K562 (cell line): ENCODE data around the gene TMEM200B. TPM values are rescaled to one million over a fixed set of nuclear protein-coding genes. Genes with fewer than 3 reads are reported as not detected.
A peak's percentile ranks its signal among the peaks of the same experiment; 100 is the strongest.

Experiments used
- CTBP1 ChIP-seq: fragments of 450-650 bp; IDR thresholded peaks from 2 replicates; pipeline ENCODE4 v1.6.1; 2016; ENCODE audit warnings: borderline replicate concordance
- EP300 ChIP-seq: IDR thresholded peaks from 2 replicates; pipeline ENCODE4 v1.6.1; 2012; ENCODE audit warnings: low read length, improper control_type of control experiment
- EP400 ChIP-seq: fragments of 450-650 bp; IDR thresholded peaks from 2 replicates; pipeline ENCODE4 v1.6.1; 2017; ENCODE audit warnings: antibody characterized with exemption, mild to moderate bottlenecking, moderate library complexity
- ETV5 ChIP-seq: sonication (generic); formaldehyde crosslinking; IDR thresholded peaks from 2 replicates; pipeline ENCODE4 v1.4.0; 2020; ENCODE audit warnings: low read depth, mild to moderate bottlenecking, missing genetic modification reagents
- HEY1 ChIP-seq: fragments of 250-450 bp; sonication (Bioruptor Pico); IDR thresholded peaks from 2 replicates; pipeline ENCODE4 v1.5.0; 2020; ENCODE audit warnings: mild to moderate bottlenecking, moderate library complexity, borderline replicate concordance
- HNRNPH1 ChIP-seq: fragments of 200-400 bp; formaldehyde crosslinking; optimal IDR thresholded peaks from 2 replicates; pipeline ENCODE3; 2017; ENCODE audit warnings: low read depth, mild to moderate bottlenecking, low read length, moderate library complexity
- KLF13 ChIP-seq: fragments of 450-650 bp; IDR thresholded peaks from 2 replicates; pipeline ENCODE4 v1.6.1; 2016; ENCODE audit warnings: missing genetic modification characterization, low read depth, mild to moderate bottlenecking, missing compliant biosample characterization, moderate library complexity, borderline replicate concordance
- MTA1 ChIP-seq: fragments of 450-650 bp; IDR thresholded peaks from 2 replicates; pipeline ENCODE4 v1.6.1; 2017; ENCODE audit warnings: borderline replicate concordance
- MXI1 ChIP-seq: IDR thresholded peaks from 2 replicates; pipeline ENCODE4 v1.6.1; 2011; ENCODE audit warnings: low read depth, mild to moderate bottlenecking, improper control_type of control experiment, low read length
- NCOA2 ChIP-seq, 2 experiments: fragments of 450-650 bp; IDR thresholded peaks; 2 replicates each; pipeline ENCODE4 v1.6.1; 2018; ENCODE audit warnings: mild to moderate bottlenecking in 2 of 2, moderate library complexity in 1 of 2; ENCODE audit not compliant: partially characterized antibody in 2 of 2
- NFIX ChIP-seq: fragments of 250-450 bp; sonication (Bioruptor Pico); IDR thresholded peaks from 2 replicates; pipeline ENCODE4 v1.4.0; 2020; ENCODE audit warnings: low read depth, mild to moderate bottlenecking, moderate library complexity
- PTRF ChIP-seq: fragments of 450-650 bp; IDR thresholded peaks from 2 replicates; pipeline ENCODE4 v1.6.1; 2016; ENCODE audit warnings: mild to moderate bottlenecking, missing genetic modification characterization, missing compliant biosample characterization
- SIX5 ChIP-seq, 2 experiments: IDR thresholded peaks; 2 replicates each; pipeline ENCODE4 v1.6.1; 2011; ENCODE audit warnings: low read length in 2 of 2, borderline replicate concordance in 1 of 2, low read depth in 1 of 2, mild to moderate bottlenecking in 1 of 2, moderate library complexity in 1 of 2; ENCODE audit not compliant: insufficient read depth in 1 of 2
- SLC30A9 ChIP-seq: fragments of 250-450 bp; sonication (Bioruptor Pico); IDR thresholded peaks from 2 replicates; pipeline ENCODE4 v1.8.0; 2022; ENCODE audit warnings: mild to moderate bottlenecking, moderate library complexity
- SOX6 ChIP-seq: fragments of 450-650 bp; IDR thresholded peaks from 2 replicates; pipeline ENCODE4 v1.6.1; 2014; ENCODE audit warnings: mild to moderate bottlenecking
- TCF7 ChIP-seq: sonication (generic); IDR thresholded peaks from 2 replicates; pipeline ENCODE4 v1.6.1; 2016; ENCODE audit warnings: antibody characterized with exemption, borderline replicate concordance
- TEAD1 ChIP-seq, 2 experiments: fragments of 450-650 bp in 1 of 2; sonication (generic) in 1 of 2; formaldehyde crosslinking; IDR thresholded peaks; 2 replicates each; pipeline versions ENCODE4 v1.4.0 to v1.8.0; 2020 to 2022; ENCODE audit warnings: mild to moderate bottlenecking in 2 of 2, missing genetic modification reagents in 1 of 2
- XRCC5 ChIP-seq: fragments of 200-400 bp; formaldehyde crosslinking; IDR thresholded peaks from 2 replicates; pipeline ENCODE4 v1.6.1; 2017; ENCODE audit warnings: low read depth, mild to moderate bottlenecking, low read length
- ZBTB7A ChIP-seq: IDR thresholded peaks from 2 replicates; pipeline ENCODE4 v1.6.1; 2011; ENCODE audit warnings: low read depth, mild to moderate bottlenecking, low read length, moderate library complexity, borderline replicate concordance; ENCODE audit not compliant: control insufficient read depth
- ZBTB8A ChIP-seq: fragments of 450-650 bp; IDR thresholded peaks from 2 replicates; pipeline ENCODE4 v1.6.1; 2018; ENCODE audit warnings: mild to moderate bottlenecking, moderate library complexity; ENCODE audit not compliant: partially characterized antibody
- ZC3H4 ChIP-seq: sonication (generic); formaldehyde crosslinking; IDR thresholded peaks from 2 replicates; pipeline ENCODE4 v1.9.0; 2021; ENCODE audit warnings: missing genetic modification reagents, borderline replicate concordance
- ZFP1 ChIP-seq: fragments of 450-650 bp; formaldehyde crosslinking; IDR thresholded peaks from 2 replicates; pipeline ENCODE4 v1.4.0; 2020; ENCODE audit warnings: mild to moderate bottlenecking, mixed read lengths
- ZKSCAN3 ChIP-seq: fragments of 250-450 bp; sonication (Bioruptor Pico); IDR thresholded peaks from 2 replicates; pipeline ENCODE4 v1.4.0; 2020
- ZNF133 ChIP-seq: fragments of 250-450 bp; sonication (Bioruptor Pico); IDR thresholded peaks from 2 replicates; pipeline ENCODE4 v1.4.0; 2020; ENCODE audit warnings: mild to moderate bottlenecking
- ZNF384 ChIP-seq: IDR thresholded peaks from 2 replicates; pipeline ENCODE4 v1.6.1; 2012; ENCODE audit warnings: low read depth, low read length, improper control_type of control experiment
- ZNF75A ChIP-seq: fragments of 450-650 bp; formaldehyde crosslinking; IDR thresholded peaks from 2 replicates; pipeline ENCODE4 v1.4.0; 2020; ENCODE audit warnings: mild to moderate bottlenecking
- polyA plus RNA-seq, 8 experiments: library from polyadenylated mRNA; depleted of rRNA in 4 of 8; stranded (reverse) in 5 of 8; unstranded in 3 of 8; fragments of >200 nt; fragmentation: Nextera tagmentation in 2 of 8; fragmentation: Illumina TruSeq in 1 of 8; extraction: Ambion mirVana in 2 of 8; extraction: Trizol in 1 of 8; gene quantifications; 2 replicates each; pipeline versions ENCODE4 v1.2.1 to v1.2.3, GENCODE V29; 2011 to 2014; ENCODE audit warnings: inconsistent platforms in 1 of 8, missing spikeins in 1 of 8
- total RNA-seq, 7 experiments: library from RNA; depleted of rRNA in 6 of 7; stranded (reverse); fragments of >200 nt in 6 of 7; fragmentation: Illumina TruSeq in 2 of 7; extraction: Trizol in 2 of 7; gene quantifications; 2 replicates each; pipeline versions ENCODE4 v1.2.1 to v1.2.3, GENCODE V29; 2011 to 2021; ENCODE audit warnings: low replicate concordance in 1 of 7
- TF ChIP-seq, protein P1 (sequence below): sonication (generic); formaldehyde crosslinking; IDR thresholded peaks from 2 replicates; pipeline ENCODE4 v1.8.1; 2023; ENCODE audit warnings: mild to moderate bottlenecking, missing genetic modification reagents

TMEM200B gene
- total and polyA plus RNA-seq, 9 of the 15 experiments (the other 6 are each of a cell fraction or from before 2014, with no cell fraction given) = 0.04 to 0.35 (median 0.10) TPM; not detected in 1

DNA sequence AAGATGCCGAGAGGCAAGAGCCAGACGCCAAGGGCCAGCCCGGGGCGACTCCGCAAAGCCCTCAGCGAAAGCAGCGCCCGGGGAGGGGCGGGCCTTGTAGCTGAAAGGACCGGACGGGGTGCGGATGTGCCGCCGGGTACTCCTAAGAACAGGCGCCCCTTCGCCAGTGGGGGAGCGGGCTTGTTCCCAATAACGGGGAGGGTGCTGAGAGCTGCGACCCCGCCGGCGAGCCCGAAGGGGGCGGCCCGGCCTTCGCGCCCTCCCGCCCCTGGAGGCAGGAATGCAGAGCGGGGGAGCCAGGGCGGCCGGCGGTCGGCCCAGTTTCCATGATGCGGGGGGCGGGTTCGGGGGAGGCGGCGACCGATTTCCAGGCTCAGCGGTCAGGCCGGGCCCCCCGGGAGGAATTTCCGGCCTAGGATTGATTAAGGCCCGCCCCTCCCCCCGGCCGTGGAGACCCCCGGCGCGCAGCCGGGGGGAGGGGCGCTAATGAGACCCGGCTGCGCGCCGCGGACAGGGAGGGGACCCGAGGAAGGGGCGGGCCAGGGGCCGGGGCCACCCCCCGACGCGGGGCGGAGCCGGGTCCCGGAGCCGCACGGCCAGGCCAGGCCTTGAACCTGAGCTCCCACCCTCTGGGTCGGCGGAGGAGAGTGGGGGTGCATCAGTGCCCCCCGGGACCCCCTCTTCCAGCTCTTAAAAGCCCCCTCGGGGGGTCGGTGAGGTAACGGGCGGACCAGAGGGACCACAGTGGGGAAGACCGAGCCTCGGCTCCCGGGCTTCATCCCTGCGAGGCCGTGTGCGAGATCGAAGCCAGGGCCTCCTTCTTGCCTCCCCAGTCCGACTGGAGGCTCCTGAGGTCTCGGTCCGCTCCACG lies 898 bp upstream of the TMEM200B start (continued):
- TF ChIP-seq MXI1 (no peak), TCF7 (no peak), ZKSCAN3 (CRISPR knock-in tag) (no peak), PTRF (tag) (no peak), ZBTB8A (no peak), KLF13 (tag) (peak; percentile 60; the same call in 1 of the 2 replicates), NCOA2 (IDR thresholded peaks at IDR 0.05; ENCODE audit: partially characterized antibody in 2 of 2) (no peak), ZNF75A (CRISPR knock-in tag) (no peak), EP400 (no peak), ZFP1 (CRISPR knock-in tag) (no peak), ETV5 (no peak; the same call in 1 of the 2 replicates), HNRNPH1 (no peak), HEY1 (CRISPR knock-in tag) (no peak), TEAD1 (CRISPR knock-in tag; IDR thresholded peaks at IDR 0.05) (peak; percentile 100), SOX6 (no peak), NFIX (CRISPR knock-in tag) (no peak), SIX5 (IDR thresholded peaks at IDR 0.05; ENCODE audit: borderline replicate concordance in 1 of 2, insufficient read depth in 1 of 2, low read depth in 1 of 2, low read length in 2 of 2) (no peak), ZNF133 (CRISPR knock-in tag) (no peak), CTBP1 (peak; percentile 64; the same call in 1 of the 2 replicates), ZBTB7A (no peak; the same call in 1 of the 2 replicates), MTA1 (no peak), EP300 (no peak), SLC30A9 (no peak), XRCC5 (no peak), ZNF384 (no peak), ZC3H4 (CRISPR knock-in tag) (no peak)
- TF ChIP-seq, protein P1, sequence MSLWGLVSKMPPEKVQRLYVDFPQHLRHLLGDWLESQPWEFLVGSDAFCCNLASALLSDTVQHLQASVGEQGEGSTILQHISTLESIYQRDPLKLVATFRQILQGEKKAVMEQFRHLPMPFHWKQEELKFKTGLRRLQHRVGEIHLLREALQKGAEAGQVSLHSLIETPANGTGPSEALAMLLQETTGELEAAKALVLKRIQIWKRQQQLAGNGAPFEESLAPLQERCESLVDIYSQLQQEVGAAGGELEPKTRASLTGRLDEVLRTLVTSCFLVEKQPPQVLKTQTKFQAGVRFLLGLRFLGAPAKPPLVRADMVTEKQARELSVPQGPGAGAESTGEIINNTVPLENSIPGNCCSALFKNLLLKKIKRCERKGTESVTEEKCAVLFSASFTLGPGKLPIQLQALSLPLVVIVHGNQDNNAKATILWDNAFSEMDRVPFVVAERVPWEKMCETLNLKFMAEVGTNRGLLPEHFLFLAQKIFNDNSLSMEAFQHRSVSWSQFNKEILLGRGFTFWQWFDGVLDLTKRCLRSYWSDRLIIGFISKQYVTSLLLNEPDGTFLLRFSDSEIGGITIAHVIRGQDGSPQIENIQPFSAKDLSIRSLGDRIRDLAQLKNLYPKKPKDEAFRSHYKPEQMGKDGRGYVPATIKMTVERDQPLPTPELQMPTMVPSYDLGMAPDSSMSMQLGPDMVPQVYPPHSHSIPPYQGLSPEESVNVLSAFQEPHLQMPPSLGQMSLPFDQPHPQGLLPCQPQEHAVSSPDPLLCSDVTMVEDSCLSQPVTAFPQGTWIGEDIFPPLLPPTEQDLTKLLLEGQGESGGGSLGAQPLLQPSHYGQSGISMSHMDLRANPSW = no peak
